Lower lobe of right lung (tissue), 2 donors: ENCODE results near the gene C16orf96. TPM values are rescaled to one million over a fixed set of nuclear protein-coding genes. Genes with fewer than 3 reads are reported as not detected.

Source experiments
- ATAC-seq, 2 donors: fragments of 200-7000 bp; cut with Tn5 transposase; one replicate each; pipeline ENCODE4 v1.9.1; 2020 to 2022; ENCODE audit warnings: mild to moderate bottlenecking in 2 of 2, moderate library complexity in 2 of 2
- DNase-seq: peaks from one replicate; pipeline ENCODE4 v3.0.0-alpha.2; 2020
- H3K27ac ChIP-seq: fragments of 200-600 bp; one replicate; pipeline ENCODE4 v1.8.0; 2022
- H3K27me3 ChIP-seq: fragments of 200-600 bp; one replicate; pipeline ENCODE4 v1.8.0; 2022; ENCODE audit warnings: low read depth
- H3K36me3 ChIP-seq: fragments of 200-600 bp; one replicate; pipeline ENCODE4 v1.8.0; 2022; ENCODE audit warnings: mild to moderate bottlenecking
- H3K4me1 ChIP-seq: fragments of 200-600 bp; one replicate; pipeline ENCODE4 v1.8.0; 2022
- H3K4me3 ChIP-seq: fragments of 200-600 bp; one replicate; pipeline ENCODE4 v1.8.0; 2022; ENCODE audit warnings: mild to moderate bottlenecking
- H3K9me3 ChIP-seq: fragments of 200-600 bp; one replicate; pipeline ENCODE4 v1.8.0; 2022
- intact Hi-C: fragments of 100-400 bp; cut with DNase I; formaldehyde crosslinking; loops from one replicate; pipeline ENCODE4 v1.11.0; 2022
- total RNA-seq: library from RNA; stranded (reverse); fragmentation: NEBNext Ultra II Directional; extraction: Animal tissue kit (Norgen Biotek cat#: 25700); gene quantifications from one replicate; pipeline ENCODE4 v1.2.1, GENCODE V29; 2021
- TF ChIP-seq, protein P1 (sequence below): fragments of 200-600 bp; IDR thresholded peaks from one replicate; pipeline ENCODE4 v1.8.0; 2022; ENCODE audit warnings: antibody characterized with exemption, mild to moderate bottlenecking
- donor health status: DM: no; HTN: yes; CAD: no; lungs with severe emphysema.

The C16orf96 gene
- total RNA-seq, 1 donor from 2014 or later, result 0.21 TPM

DNA sequence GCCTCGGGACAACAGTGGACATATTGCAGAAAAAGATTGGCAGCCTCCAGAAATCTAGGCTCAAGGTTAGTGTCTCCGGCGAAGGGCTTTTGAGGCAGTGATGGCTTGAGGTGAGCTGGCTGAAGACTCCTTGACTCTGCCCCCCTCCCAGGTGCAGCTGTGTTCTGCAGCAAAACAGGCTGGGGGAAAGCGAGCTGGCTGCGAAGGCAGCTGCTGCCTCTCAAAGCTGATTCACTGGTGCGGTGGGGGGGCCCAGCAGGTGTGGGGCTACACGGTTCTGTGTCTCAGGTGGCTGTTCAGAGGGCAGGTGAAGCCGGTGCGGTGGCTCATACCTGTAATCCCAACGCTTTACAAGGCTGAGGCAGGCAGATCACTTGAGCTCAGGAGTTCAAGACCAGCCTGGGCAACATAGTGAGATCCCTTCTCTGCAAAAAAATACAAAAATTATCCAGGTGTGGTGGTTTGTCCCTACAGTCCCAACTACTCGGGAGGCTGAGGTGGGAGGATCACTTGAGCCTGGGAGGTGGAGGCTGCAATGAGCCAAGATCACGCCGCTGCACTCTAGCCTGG is 22.9 kb downstream of the C16orf96 start:
- H3K9me3 ChIP-seq, result no peaks in the 10 kb centered on the region
- intact Hi-C loops, result no loop called here
- ATAC-seq (no peak), DNase-seq (no peak)
- no peak overlapping the region for H3K4me3 ChIP-seq
- H3K27me3 ChIP-seq, result no peaks in the 10 kb centered on the region
- no peaks in the 10 kb centered on the region for H3K36me3 ChIP-seq
- H3K27ac ChIP-seq, result no peak overlapping the region
- no peaks in the 10 kb centered on the region for H3K4me1 ChIP-seq
- TF ChIP-seq, protein P1, sequence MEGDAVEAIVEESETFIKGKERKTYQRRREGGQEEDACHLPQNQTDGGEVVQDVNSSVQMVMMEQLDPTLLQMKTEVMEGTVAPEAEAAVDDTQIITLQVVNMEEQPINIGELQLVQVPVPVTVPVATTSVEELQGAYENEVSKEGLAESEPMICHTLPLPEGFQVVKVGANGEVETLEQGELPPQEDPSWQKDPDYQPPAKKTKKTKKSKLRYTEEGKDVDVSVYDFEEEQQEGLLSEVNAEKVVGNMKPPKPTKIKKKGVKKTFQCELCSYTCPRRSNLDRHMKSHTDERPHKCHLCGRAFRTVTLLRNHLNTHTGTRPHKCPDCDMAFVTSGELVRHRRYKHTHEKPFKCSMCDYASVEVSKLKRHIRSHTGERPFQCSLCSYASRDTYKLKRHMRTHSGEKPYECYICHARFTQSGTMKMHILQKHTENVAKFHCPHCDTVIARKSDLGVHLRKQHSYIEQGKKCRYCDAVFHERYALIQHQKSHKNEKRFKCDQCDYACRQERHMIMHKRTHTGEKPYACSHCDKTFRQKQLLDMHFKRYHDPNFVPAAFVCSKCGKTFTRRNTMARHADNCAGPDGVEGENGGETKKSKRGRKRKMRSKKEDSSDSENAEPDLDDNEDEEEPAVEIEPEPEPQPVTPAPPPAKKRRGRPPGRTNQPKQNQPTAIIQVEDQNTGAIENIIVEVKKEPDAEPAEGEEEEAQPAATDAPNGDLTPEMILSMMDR, result no peak

DNA sequence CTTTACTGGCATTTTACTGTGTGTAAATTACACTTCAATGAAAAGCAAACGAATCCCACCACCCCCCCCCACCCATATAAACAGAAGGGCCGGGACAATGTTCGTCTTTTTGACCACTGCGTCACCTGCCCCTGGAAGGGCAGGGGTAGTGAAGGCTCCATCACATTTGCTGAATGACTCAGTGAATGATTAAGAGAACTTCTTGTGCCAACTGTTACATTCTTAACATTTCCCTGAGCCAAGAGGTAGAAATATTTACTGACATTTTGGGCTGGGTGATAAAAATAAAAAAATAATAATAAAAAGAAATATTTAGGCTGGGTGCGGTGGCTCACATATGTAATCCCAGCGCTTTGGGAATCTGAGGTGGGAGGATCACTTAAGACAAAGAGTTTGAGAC is 24.1 kb downstream of the C16orf96 start:
- DNase-seq (no peak), ATAC-seq (peak; percentile 12 to 80)
- no peak overlapping the region for H3K27ac ChIP-seq
- H3K4me3 ChIP-seq, result no peak overlapping the region
- intact Hi-C loops, result no loop called here
- TF ChIP-seq, protein P1, result no peak
- H3K9me3 ChIP-seq, result no peaks in the 10 kb centered on the region
- H3K36me3 ChIP-seq, result no peaks in the 10 kb centered on the region
- H3K27me3 ChIP-seq, result no peaks in the 10 kb centered on the region
- no peaks in the 10 kb centered on the region for H3K4me1 ChIP-seq

DNA sequence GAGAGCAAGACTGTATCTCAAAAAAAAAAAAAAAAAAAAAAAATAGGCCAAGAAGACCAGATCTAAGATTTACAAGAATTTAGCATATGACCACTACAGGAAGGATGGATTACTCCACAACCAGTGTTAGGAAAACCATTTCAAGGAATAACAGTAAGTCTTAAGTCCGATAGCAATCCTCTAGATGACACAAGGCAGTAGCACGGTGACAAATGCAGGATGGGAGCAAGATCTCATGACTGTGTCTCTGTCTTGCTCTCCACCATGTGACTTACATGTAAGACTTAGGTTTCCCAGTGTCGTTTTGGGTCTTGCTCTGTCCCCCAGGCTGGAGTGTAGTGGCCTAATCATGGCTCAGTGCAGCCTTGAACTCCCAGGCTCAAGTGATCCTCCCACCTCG is 27.8 kb downstream of the C16orf96 start:
- no peaks in the 10 kb centered on the region for H3K9me3 ChIP-seq
- ATAC-seq (no peak), DNase-seq (no peak)
- TF ChIP-seq, protein P1, result no peak
- no peak overlapping the region for H3K4me3 ChIP-seq
- H3K27me3 ChIP-seq, result no peaks in the 10 kb centered on the region
- no peak overlapping the region for H3K27ac ChIP-seq
- no peaks in the 10 kb centered on the region for H3K36me3 ChIP-seq
- no peaks in the 10 kb centered on the region for H3K4me1 ChIP-seq
- intact Hi-C loops, result no loop called here

DNA sequence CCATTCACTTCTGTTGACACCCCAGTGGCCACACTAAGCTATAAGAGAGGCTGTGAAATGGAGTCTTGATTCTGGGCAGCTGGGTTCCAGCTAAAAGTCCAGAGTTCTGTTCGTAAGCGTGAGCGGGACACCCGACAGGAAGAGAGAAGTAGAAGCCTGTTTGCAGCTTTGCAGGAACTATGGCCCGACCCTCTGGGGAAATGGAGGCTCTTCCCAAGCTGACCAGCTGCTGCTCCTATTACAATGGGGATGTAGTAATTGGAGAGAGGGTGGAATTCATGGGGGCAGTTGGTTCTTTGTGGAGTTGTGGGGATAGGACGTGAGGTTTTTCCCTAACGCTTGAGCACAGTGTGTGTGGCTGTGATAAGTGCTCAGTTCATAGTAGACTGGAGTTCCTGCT is 30.2 kb downstream of the C16orf96 start:
- Histone ChIP-seq H3K36me3 (no peaks in the 10 kb centered on the region), H3K4me3 (no peak overlapping the region), H3K4me1 (no peaks in the 10 kb centered on the region), H3K9me3 (no peaks in the 10 kb centered on the region), H3K27me3 (no peaks in the 10 kb centered on the region), H3K27ac (no peak overlapping the region)
- TF ChIP-seq, protein P1, result no peak
- ATAC-seq (no peak), DNase-seq (no peak)
- intact Hi-C loops, result no loop called here

DNA sequence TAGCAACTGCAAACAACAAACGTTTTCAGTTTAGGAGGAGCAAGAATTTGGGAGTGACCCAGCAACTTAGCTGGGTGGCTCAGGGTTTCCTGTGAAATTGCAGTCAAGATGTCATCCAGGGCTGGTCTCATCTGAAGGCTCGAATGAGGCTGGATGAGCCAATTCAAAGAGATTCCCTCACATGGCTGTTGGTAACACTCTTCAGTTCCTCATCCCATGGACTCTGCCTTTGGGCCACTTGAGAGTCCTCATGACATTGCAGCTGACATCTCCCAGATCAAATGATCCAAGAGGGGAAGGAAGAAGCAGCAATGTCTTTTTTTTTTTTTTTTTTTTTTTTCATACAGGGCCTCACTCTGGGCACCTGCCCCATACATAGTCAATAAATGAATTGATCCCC is 32.2 kb downstream of the C16orf96 start:
- no peak overlapping the region for H3K4me3 ChIP-seq
- H3K4me1 ChIP-seq, result no peaks in the 10 kb centered on the region
- H3K27me3 ChIP-seq, result no peaks in the 10 kb centered on the region
- H3K36me3 ChIP-seq, result no peaks in the 10 kb centered on the region
- no peak overlapping the region for H3K27ac ChIP-seq
- DNase-seq (no peak), ATAC-seq (no peak)
- TF ChIP-seq, protein P1, result no peak
- no peaks in the 10 kb centered on the region for H3K9me3 ChIP-seq
- intact Hi-C loops, result no loop called here

DNA sequence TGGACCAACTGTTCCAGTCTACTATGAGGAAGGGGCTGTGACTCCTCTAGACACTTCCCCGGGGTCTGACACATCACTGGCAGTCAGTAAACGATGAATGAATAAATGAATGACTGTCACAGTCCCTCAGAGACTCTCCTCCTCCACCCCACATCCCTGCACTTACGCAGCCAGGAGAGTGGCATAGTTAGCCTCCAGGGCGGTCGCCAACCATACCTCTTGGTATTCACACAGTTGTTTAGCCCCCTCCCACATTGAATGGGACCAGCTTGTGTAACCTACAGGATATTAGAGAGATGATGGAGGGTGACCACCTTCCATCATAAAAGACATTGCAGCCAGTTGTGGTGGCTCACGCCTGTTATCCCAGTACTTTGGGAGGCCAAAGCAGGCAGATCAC is 32.8 kb downstream of the C16orf96 start:
- DNase-seq (no peak), ATAC-seq (no peak)
- Histone ChIP-seq H3K9me3 (no peaks in the 10 kb centered on the region), H3K27me3 (no peaks in the 10 kb centered on the region), H3K4me1 (no peaks in the 10 kb centered on the region), H3K27ac (no peak overlapping the region), H3K36me3 (no peaks in the 10 kb centered on the region), H3K4me3 (no peak overlapping the region)
- TF ChIP-seq, protein P1, result no peak
- intact Hi-C loops, result no loop called here
